ENCODE measurements around the gene UTS2B. TPM values are rescaled to one million over a fixed set of nuclear protein-coding genes. Genes with fewer than 3 reads are reported as not detected.

UTS2B gene
- total RNA-seq, 1 donor from 2014 or later, result 0.70 TPM

DNA sequence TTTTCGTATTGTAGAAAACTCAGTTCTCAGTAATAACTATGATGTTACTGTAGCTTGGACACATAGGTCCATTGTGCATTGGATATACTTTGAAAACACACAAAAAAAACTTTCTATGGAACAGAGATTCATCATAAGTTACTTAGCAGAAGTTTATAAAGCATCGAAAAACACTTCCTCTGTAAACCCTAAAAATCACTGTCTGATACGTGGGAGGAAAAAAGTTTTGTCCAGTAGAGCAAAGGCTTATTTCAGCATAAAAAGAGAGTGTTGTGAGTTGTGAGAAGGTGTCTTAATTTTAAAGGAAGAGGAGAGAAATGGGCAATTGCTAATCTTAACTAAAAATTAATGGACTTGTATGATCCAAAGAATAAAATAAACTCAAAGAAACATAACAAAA is 66.5 kb downstream of the UTS2B start:
- H3K36me3 Mint-ChIP-seq (ENCODE audit: low read depth), result no peaks in the 10 kb centered on the region
- H3K27ac Mint-ChIP-seq (ENCODE audit: unreplicated experiment), result no peak overlapping the region
- peaks cover 2% of the 10 kb centered on the region for H3K4me1 Mint-ChIP-seq
- TF ChIP-seq, protein P1, sequence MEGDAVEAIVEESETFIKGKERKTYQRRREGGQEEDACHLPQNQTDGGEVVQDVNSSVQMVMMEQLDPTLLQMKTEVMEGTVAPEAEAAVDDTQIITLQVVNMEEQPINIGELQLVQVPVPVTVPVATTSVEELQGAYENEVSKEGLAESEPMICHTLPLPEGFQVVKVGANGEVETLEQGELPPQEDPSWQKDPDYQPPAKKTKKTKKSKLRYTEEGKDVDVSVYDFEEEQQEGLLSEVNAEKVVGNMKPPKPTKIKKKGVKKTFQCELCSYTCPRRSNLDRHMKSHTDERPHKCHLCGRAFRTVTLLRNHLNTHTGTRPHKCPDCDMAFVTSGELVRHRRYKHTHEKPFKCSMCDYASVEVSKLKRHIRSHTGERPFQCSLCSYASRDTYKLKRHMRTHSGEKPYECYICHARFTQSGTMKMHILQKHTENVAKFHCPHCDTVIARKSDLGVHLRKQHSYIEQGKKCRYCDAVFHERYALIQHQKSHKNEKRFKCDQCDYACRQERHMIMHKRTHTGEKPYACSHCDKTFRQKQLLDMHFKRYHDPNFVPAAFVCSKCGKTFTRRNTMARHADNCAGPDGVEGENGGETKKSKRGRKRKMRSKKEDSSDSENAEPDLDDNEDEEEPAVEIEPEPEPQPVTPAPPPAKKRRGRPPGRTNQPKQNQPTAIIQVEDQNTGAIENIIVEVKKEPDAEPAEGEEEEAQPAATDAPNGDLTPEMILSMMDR (conservative IDR thresholded peaks at IDR 0.05), result no peak
- DNase-seq (ENCODE audit: low read depth, low spot score), result no peak
- no peaks in the 10 kb centered on the region for H3K27me3 Mint-ChIP-seq (ENCODE audit: low read depth)
- H3K4me3 Mint-ChIP-seq, result no peak overlapping the region
- H3K9me3 Mint-ChIP-seq, result no peaks in the 10 kb centered on the region

DNA sequence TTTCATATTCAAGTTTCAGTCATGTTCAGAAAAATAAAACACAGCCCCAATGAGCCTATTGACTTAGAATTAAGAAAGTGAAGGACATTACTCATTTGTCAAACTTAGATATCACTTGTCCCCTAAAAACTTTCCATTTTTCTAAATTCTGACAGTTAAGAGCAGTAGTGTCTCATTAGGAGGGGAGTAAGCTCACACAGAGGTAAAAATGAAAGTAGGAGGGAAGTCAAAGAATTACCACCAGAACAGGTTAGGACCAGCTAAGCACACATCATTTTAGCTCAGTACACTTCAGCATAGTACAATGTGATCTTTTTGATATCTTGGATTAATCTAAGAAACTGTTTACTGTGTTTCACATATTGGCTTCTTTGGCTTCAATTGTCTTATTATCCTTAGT is 67.0 kb downstream of the UTS2B start:
- TF ChIP-seq, protein P1 (conservative IDR thresholded peaks at IDR 0.05), result no peak
- no peak for DNase-seq (ENCODE audit: low read depth, low spot score)
- no peaks in the 10 kb centered on the region for H3K36me3 Mint-ChIP-seq (ENCODE audit: low read depth)
- peaks cover 7% of the 10 kb centered on the region for H3K4me1 Mint-ChIP-seq
- H3K4me3 Mint-ChIP-seq, result no peak overlapping the region
- no peak overlapping the region for H3K27ac Mint-ChIP-seq (ENCODE audit: unreplicated experiment)
- no peaks in the 10 kb centered on the region for H3K9me3 Mint-ChIP-seq
- H3K27me3 Mint-ChIP-seq (ENCODE audit: low read depth), result no peaks in the 10 kb centered on the region

DNA sequence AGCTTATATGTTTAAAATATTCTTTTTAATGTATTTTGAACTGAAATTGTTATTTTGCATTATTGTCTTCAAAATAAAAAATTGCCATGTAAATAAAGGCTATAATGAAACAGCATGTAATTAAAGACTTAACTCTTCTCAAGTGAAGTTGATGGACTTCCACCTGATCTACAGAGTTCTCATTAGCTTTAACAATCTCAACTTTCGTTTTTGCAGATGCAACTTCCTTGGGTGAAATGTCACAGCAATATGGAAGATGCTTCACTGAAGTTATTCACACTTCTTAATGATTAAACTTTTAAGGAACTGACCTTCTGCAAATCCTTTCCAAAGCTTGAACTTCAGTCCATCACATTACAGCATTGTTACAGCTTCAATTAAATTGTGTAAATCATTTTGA is 67.7 kb downstream of the UTS2B start:
- Mint-ChIP-seq H3K4me3 (no peak overlapping the region), H3K36me3 (ENCODE audit: low read depth) (no peaks in the 10 kb centered on the region)
- TF ChIP-seq, protein P1 (conservative IDR thresholded peaks at IDR 0.05), result no peak

DNA sequence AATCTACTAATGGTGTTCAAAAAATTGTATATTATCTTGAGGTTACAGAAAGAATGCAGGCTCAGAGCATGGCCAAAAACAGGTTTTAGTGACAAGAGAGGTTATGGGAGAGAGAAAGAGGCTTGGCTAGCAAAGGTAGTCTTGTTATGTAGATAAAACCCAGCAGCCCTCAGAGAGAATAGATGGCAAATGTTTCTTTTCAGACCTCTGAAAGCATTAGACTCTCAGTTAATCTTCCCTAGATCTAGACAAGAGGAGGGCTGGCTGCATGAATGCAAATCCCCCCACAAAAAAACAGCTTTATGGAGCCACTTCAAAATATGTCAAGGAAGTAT is 69.1 kb downstream of the UTS2B start:
- TF ChIP-seq, protein P1 (conservative IDR thresholded peaks at IDR 0.05), result no peak
- H3K4me1 Mint-ChIP-seq, result peaks cover 11% of the 10 kb centered on the region
- H3K36me3 Mint-ChIP-seq (ENCODE audit: low read depth), result no peaks in the 10 kb centered on the region
- no peak overlapping the region for H3K4me3 Mint-ChIP-seq
- H3K9me3 Mint-ChIP-seq, result no peaks in the 10 kb centered on the region
- H3K27me3 Mint-ChIP-seq (ENCODE audit: low read depth), result no peaks in the 10 kb centered on the region
- H3K27ac Mint-ChIP-seq (ENCODE audit: unreplicated experiment), result no peak overlapping the region
- no peak for DNase-seq (ENCODE audit: low read depth, low spot score)

More for the DNA sequence above, 67.7 kb downstream of the UTS2B start:
- H3K9me3 Mint-ChIP-seq, result no peaks in the 10 kb centered on the region
- no peaks in the 10 kb centered on the region for H3K27me3 Mint-ChIP-seq (ENCODE audit: low read depth)
- DNase-seq (ENCODE audit: low read depth, low spot score), result no peak
- H3K27ac Mint-ChIP-seq (ENCODE audit: unreplicated experiment), result no peak overlapping the region
- H3K4me1 Mint-ChIP-seq, result peaks cover 11% of the 10 kb centered on the region

DNA sequence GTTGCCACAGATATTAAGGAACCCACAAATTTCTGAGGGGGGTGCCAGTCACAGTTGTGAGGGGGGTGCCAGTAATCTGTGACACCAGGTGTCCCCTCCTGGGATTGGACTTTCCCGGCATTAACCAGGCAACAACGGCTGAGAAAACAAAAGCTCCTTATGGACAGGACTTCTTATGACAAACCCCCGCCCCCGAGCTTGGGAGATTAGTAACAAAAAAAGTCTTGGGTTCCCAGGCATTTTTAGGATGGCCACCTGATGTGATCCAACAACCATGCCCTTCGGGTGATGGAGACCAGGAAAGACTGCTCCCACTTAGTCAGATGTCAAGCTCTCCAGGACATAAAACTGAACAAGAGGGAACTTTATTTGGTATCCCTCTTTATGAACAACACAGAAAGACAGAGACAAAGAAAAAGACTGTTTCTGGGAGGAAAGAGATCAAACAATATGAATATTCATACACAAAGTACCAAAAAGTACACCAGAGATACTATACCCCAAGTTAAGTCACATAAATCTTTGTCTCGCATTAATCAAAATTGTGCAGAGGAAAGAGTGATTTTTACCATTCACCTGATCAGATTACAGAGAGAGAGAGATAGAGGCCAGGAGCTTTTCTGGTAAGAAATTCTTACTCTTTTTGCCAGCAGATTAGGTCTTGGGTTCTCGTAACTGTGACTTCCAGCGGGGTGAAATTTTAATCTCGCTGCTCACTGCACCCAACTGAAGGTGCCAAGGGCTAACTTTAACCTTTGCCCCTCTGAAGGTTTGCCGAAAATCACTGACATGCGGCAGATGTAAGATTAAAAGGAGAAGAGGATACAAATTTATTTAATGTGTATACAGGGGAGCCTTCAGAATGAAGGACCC is 69.7 kb downstream of the UTS2B start:
- Mint-ChIP-seq H3K27me3 (ENCODE audit: low read depth) (no peaks in the 10 kb centered on the region), H3K4me3 (no peak overlapping the region), H3K4me1 (peaks cover 11% of the 10 kb centered on the region), H3K36me3 (ENCODE audit: low read depth) (no peaks in the 10 kb centered on the region), H3K27ac (ENCODE audit: unreplicated experiment) (no peak overlapping the region), H3K9me3 (no peaks in the 10 kb centered on the region)
- DNase-seq (ENCODE audit: low read depth, low spot score), result no peak
- TF ChIP-seq, protein P1 (conservative IDR thresholded peaks at IDR 0.05), result no peak

Measured in neural crest cell (in vitro differentiated cells).